Fibroblast of villous mesenchyme (primary cell): ENCODE measurements around the gene KRT12. TPM values are rescaled to one million over a fixed set of nuclear protein-coding genes. Genes with fewer than 3 reads are reported as not detected.
A peak's percentile ranks its signal among the peaks of the same experiment; 100 is the strongest.

Source experiments
- DNase-seq: peaks from one replicate; pipeline ENCODE4 v3.0.0-alpha.2; 2010; ENCODE audit warnings: low read depth
- H3K4me3 ChIP-seq: 2 replicates; pipeline ENCODE4 v1.5.1; 2011; ENCODE audit warnings: low read depth, mild to moderate bottlenecking, low read length
- CTCF ChIP-seq: IDR thresholded peaks from 2 replicates; pipeline ENCODE4 v1.5.1; 2012; ENCODE audit warnings: low read depth, mild to moderate bottlenecking, low read length; ENCODE audit not compliant: insufficient read depth
- total RNA-seq: library from RNA; depleted of rRNA; stranded (reverse); fragments of >200 nt; gene quantifications from 2 replicates; pipeline ENCODE4 v1.2.3, GENCODE V29; 2012

KRT12 gene
- total RNA-seq, 1 donor, result not detected

DNA sequence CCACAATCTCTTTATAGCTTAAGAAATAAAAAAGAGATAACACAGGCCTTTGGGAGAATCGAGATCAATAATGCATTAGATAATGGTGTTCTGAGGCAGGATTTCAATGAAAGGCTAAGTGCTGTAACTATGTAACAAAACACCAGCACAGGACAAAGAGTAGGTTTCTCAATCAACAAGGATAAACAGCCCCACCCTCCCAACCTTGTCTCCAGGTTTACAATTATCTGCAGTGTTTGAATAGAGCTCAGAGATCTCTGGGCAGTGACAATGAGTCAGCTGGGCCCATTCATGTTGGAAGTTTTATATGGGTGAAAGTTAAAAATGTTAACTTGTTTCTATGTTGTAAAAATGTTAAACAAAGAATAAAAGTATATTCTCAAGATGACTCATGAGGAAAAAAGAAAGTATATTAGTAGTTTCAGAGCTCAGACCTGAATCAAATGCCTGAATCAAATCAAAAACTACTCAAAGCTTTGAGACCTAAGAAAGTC lies 35.0 kb upstream of the KRT12 start:
- H3K4me3 ChIP-seq, result no peak overlapping the region
- DNase-seq, result peak; percentile 60
- TF ChIP-seq CTCF, result no peak

GRCh38 chr17:40900809-40901356 lies 33.9 kb upstream of the KRT12 start:
- no peak for TF ChIP-seq CTCF
- no peak for DNase-seq
- no peak overlapping the region for H3K4me3 ChIP-seq

DNA sequence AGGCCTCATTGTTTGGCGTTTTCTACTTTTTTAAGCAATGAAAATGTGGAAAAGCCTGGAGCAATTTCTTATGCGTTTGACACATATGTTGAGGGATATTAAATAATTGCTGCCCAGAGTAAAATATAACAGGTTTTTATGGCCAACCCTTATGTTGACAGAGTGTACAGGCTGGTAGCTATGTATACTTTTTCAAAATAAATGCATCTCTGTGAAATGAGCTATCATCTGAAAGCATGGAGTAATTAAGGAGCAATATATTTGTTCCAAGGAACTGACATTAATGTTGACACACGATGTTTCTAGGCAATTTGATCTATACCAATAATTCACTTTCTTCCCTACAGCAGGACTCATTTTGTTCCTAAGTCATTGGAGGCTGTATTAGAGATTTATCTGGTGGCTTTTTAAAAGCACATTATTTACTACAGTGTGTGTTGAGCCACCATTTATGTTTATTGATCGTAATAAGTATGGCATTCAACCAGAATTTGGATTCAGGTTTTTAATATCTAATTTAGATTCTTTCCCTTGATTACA lies 30.0 kb upstream of the KRT12 start:
- no peak overlapping the region for H3K4me3 ChIP-seq
- no peak for DNase-seq
- TF ChIP-seq CTCF, result no peak

DNA sequence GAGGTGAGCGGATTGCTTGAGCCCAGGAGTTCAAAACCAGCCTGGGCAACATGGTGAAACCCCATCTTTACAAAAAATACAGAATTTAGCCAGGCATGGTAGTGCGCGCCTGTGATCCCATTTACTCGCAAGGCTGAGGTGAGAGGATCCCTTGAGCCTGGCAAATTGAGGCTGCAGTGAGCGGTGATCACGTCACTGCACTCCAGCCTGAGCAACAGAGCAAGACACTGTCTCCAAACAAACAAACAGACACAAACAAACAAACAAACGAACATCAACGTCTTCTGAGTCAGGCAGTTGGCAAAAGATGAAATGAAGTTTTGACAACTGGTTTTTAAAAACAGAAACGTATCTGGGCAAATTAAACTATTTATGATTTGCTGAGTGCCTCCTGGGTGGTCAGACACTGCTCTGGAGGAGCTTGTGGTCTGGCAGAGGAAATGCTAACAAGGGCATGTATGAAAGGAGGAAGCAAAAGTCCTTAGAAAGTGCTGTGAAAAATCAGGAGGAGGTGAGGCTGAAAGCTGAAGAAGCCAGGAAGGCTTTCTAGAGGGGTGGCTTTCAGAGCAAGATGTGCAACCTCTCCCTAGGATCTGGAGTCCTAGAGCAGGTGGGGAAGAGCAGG lies 28.2 kb upstream of the KRT12 start:
- DNase-seq, result no peak
- no peak overlapping the region for H3K4me3 ChIP-seq
- TF ChIP-seq CTCF, result no peak

DNA sequence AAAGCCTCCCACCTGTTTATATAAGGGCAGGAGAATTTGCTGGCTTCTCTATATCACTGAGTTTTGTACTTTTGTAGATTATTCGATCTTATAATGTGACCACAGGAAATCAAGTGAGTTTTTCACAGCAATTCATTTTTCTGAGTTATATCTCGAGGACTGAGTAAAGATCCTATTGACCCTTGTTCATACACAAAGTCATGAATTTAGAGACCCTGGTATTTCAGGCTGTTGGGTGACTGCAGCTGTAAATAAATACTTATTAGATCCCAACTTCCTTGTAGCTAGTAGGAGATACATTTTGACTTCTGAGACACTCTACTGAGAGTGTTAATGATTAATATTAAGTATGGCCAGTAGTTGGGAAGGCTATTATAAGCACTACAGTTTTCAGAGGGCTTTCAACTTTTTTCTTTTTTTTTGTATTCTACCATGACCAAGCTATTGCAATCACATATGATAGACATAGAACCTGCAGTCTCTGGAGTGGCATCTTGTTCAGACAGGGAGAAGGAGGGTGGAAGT lies 21.2 kb upstream of the KRT12 start:
- no peak for DNase-seq
- H3K4me3 ChIP-seq, result no peak overlapping the region
- no peak for TF ChIP-seq CTCF

DNA sequence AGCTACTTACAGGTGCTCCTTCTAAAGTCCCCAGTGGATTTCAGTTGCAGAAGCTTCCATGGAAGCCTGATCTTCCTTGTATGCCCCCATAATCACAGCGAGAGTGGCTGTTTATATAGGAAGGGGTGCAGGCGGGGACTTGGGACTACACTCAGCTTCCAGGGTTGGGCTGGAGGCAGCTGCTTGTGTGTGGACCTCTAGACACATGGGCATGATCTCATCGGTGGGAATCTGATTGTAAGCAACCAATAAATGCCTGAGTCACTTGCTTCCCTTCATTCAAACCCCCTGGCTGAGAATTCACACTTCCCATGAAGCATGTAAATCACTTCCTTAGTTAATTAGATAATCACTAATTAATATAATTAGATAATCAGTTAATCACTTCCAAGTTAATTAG lies 19.1 kb upstream of the KRT12 start:
- H3K4me3 ChIP-seq, result no peak overlapping the region
- peak; percentile 10 for DNase-seq
- no peak for TF ChIP-seq CTCF
